ENCODE results near the gene LSMEM2.

- no peak for TF ChIP-seq CTCF (conservative IDR thresholded peaks at IDR 0.05; ENCODE audit: low read length)
- TF ChIP-seq EZH2phosphoT487 (IDR thresholded peaks at IDR 0.05; ENCODE audit: borderline replicate concordance) = no peak
Measured at GRCh38 chr3:50238549-50239026, 40.3 kb upstream of the LSMEM2 start.

All from Loucy (cell line).